K562 (cell line): ENCODE data around the gene UNC45A. TPM values are rescaled to one million over a fixed set of nuclear protein-coding genes. Genes with fewer than 3 reads are reported as not detected.

Source experiments
- CBX3 ChIP-seq, 2 experiments: IDR thresholded peaks; 1 replicate in 1 of 2; 2 replicates in 1 of 2; pipeline ENCODE4 v1.6.1; 2012; ENCODE audit warnings: inconsistent platforms in 2 of 2, low read length in 2 of 2, borderline replicate concordance in 1 of 2, control low read depth in 1 of 2
- CXXC5 ChIP-seq: fragments of 250-450 bp; sonication (Bioruptor Pico); IDR thresholded peaks from 2 replicates; pipeline ENCODE4 v1.8.0; 2022; ENCODE audit warnings: inconsistent platforms, mild to moderate bottlenecking, moderate library complexity
- ELF2 ChIP-seq: fragments of 250-450 bp; sonication (Bioruptor Pico); IDR thresholded peaks from 2 replicates; pipeline ENCODE4 v1.5.0; 2021; ENCODE audit warnings: mild to moderate bottlenecking
- FOXP1 ChIP-seq: sonication (generic); formaldehyde crosslinking; IDR thresholded peaks from 2 replicates; pipeline ENCODE4 v1.8.0; 2022; ENCODE audit warnings: mild to moderate bottlenecking, missing genetic modification reagents
- GABPA ChIP-seq: fragments of 200-800 bp; sonication (Bioruptor generic); conservative IDR thresholded peaks from 2 replicates; pipeline ENCODE4 v1.6.1; 2016; ENCODE audit warnings: low read depth, missing genetic modification characterization, missing compliant biosample characterization
- KLF13 ChIP-seq: fragments of 450-650 bp; IDR thresholded peaks from 2 replicates; pipeline ENCODE4 v1.6.1; 2016; ENCODE audit warnings: missing genetic modification characterization, low read depth, mild to moderate bottlenecking, missing compliant biosample characterization, moderate library complexity, borderline replicate concordance
- KLF6 ChIP-seq: fragments of 250-450 bp; sonication (Bioruptor Pico); IDR thresholded peaks from 2 replicates; pipeline ENCODE4 v1.4.0; 2020; ENCODE audit warnings: mild to moderate bottlenecking, moderate library complexity, borderline replicate concordance
- STAG1 ChIP-seq: sonication (generic); formaldehyde crosslinking; IDR thresholded peaks from 2 replicates; pipeline ENCODE4 v1.5.0; 2020; ENCODE audit warnings: missing genetic modification reagents, borderline replicate concordance
- YY1 ChIP-seq, 3 experiments: IDR thresholded peaks; 2 replicates each; pipeline ENCODE4 v1.6.1; 2011; ENCODE audit warnings: low read length in 2 of 3, mild to moderate bottlenecking in 2 of 3, moderate library complexity in 2 of 3, borderline replicate concordance in 1 of 3, control low read depth in 1 of 3, low read depth in 1 of 3; ENCODE audit not compliant: insufficient read depth in 3 of 3, insufficient replicate concordance in 2 of 3, control insufficient read depth in 1 of 3, insufficient read length in 1 of 3; ENCODE audit errors: extremely low read depth in 1 of 3
- ZNF263 ChIP-seq: sonication (generic); formaldehyde crosslinking; IDR thresholded peaks from 2 replicates; pipeline ENCODE4 v1.8.0; 2022; ENCODE audit warnings: mild to moderate bottlenecking, missing genetic modification reagents, borderline replicate concordance
- polyA plus RNA-seq, 8 experiments: library from polyadenylated mRNA; depleted of rRNA in 4 of 8; stranded (reverse) in 5 of 8; unstranded in 3 of 8; fragments of >200 nt; fragmentation: Nextera tagmentation in 2 of 8; fragmentation: Illumina TruSeq in 1 of 8; extraction: Ambion mirVana in 2 of 8; extraction: Trizol in 1 of 8; gene quantifications; 2 replicates each; pipeline versions ENCODE4 v1.2.1 to v1.2.3, GENCODE V29; 2011 to 2014; ENCODE audit warnings: inconsistent platforms in 1 of 8, missing spikeins in 1 of 8
- total RNA-seq, 7 experiments: library from RNA; depleted of rRNA in 6 of 7; stranded (reverse); fragments of >200 nt in 6 of 7; fragmentation: Illumina TruSeq in 2 of 7; extraction: Trizol in 2 of 7; gene quantifications; 2 replicates each; pipeline versions ENCODE4 v1.2.1 to v1.2.3, GENCODE V29; 2011 to 2021; ENCODE audit warnings: low replicate concordance in 1 of 7
- TF ChIP-seq, protein P1 (sequence below), 2 experiments: IDR thresholded peaks; 2 replicates each; pipeline ENCODE4 v1.6.1; 2012; ENCODE audit warnings: improper control_type of control experiment in 2 of 2, low read depth in 2 of 2, low read length in 2 of 2, borderline replicate concordance in 1 of 2
- TF ChIP-seq, protein P2 (sequence below), 2 experiments: fragments of 450-650 bp; IDR thresholded peaks; 2 replicates each; pipeline ENCODE4 v1.6.1; 2016
- TF ChIP-seq, protein P3 (sequence below): fragments of 450-650 bp; conservative IDR thresholded peaks from 2 replicates; pipeline ENCODE4 v1.6.1; 2016; ENCODE audit warnings: missing genetic modification characterization, low read depth, mild to moderate bottlenecking, missing compliant biosample characterization, moderate library complexity
- TF ChIP-seq, protein P4 (sequence below): fragments of 200-800 bp; sonication (Bioruptor generic); IDR thresholded peaks from 2 replicates; pipeline ENCODE4 v1.6.1; 2017; ENCODE audit warnings: missing genetic modification characterization, missing compliant biosample characterization

UNC45A gene
- total and polyA plus RNA-seq, 9 of the 15 experiments (the other 6 are each of a cell fraction or from before 2014, with no cell fraction given), result 22.4 to 79.3 (median 43.7) TPM

DNA sequence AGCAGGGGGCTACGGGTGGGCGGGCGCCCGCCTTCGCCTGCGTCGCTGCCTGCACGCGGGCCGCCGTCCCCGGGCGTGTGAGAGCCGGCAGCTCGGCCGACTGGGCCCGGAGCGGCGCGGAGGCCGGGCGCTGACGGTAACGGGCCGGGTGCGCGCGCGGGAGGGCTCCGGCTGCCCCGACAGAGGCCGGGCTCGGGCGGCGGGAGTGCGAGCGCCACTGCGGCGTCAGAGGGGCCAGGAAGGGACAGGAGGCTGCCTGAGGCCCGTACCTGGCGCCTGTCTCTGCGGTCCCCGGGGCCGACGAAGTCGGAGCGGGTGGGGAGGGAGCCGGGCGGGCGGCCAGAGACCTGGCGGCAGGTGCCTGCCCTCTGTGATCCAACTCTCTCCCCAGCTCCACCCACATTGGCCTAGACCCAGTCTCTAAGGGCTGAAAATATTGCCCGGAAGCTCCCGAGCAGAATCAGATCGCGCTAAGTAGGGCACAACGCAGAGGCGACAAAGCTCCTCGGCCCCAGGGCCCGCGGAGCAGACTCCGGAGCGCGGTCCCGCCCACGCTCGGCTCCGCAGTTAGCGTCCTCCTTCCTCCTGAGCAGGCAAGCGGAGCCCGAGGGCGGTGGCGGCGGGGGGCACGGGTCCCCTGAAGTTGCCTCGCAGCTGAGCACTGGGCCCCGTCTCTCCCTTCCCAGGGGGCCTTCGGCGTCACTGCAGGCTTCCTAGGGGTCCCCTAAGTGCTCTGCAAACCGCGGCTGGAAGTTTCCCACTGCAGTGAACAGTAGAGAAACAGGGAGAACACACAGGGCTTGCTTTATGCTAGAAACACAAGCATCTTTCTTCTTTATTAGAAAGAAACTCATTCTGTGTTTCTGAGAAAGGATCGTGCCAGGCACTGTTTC is 32.0 kb upstream of the UNC45A start, which contains the start of gene MAN2A2 (continued):
- TF ChIP-seq ZNF263 (CRISPR knock-in tag), result no peak
- TF ChIP-seq, protein P1, sequence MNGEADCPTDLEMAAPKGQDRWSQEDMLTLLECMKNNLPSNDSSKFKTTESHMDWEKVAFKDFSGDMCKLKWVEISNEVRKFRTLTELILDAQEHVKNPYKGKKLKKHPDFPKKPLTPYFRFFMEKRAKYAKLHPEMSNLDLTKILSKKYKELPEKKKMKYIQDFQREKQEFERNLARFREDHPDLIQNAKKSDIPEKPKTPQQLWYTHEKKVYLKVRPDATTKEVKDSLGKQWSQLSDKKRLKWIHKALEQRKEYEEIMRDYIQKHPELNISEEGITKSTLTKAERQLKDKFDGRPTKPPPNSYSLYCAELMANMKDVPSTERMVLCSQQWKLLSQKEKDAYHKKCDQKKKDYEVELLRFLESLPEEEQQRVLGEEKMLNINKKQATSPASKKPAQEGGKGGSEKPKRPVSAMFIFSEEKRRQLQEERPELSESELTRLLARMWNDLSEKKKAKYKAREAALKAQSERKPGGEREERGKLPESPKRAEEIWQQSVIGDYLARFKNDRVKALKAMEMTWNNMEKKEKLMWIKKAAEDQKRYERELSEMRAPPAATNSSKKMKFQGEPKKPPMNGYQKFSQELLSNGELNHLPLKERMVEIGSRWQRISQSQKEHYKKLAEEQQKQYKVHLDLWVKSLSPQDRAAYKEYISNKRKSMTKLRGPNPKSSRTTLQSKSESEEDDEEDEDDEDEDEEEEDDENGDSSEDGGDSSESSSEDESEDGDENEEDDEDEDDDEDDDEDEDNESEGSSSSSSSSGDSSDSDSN (IDR thresholded peaks at IDR 0.05; ENCODE audit: borderline replicate concordance in 1 of 2, low read depth in 2 of 2, low read length in 2 of 2), result peak; percentile 88 to 92; a peak in 3 of 4 replicates
- peak; percentile 49; the same call in 1 of the 2 replicates for TF ChIP-seq KLF13 (tag)
- TF ChIP-seq, protein P2, sequence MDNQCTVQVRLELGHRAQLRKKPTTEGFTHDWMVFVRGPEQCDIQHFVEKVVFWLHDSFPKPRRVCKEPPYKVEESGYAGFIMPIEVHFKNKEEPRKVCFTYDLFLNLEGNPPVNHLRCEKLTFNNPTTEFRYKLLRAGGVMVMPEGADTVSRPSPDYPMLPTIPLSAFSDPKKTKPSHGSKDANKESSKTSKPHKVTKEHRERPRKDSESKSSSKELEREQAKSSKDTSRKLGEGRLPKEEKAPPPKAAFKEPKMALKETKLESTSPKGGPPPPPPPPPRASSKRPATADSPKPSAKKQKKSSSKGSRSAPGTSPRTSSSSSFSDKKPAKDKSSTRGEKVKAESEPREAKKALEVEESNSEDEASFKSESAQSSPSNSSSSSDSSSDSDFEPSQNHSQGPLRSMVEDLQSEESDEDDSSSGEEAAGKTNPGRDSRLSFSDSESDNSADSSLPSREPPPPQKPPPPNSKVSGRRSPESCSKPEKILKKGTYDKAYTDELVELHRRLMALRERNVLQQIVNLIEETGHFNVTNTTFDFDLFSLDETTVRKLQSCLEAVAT (IDR thresholded peaks at IDR 0.05), result peak in 1 of 2 experiments; percentile 62; a peak in 3 of 4 replicates
- TF ChIP-seq CXXC5 (CRISPR knock-in tag), result peak; percentile 78
- TF ChIP-seq FOXP1 (CRISPR knock-in tag), result peak; percentile 58; the same call in 1 of the 2 replicates
- peak in 1 of 2 experiments; percentile 6; a peak in 1 of 3 replicates for TF ChIP-seq CBX3 (IDR thresholded peaks at IDR 0.05; ENCODE audit: borderline replicate concordance in 1 of 2, low read length in 2 of 2)
- TF ChIP-seq STAG1 (CRISPR knock-in tag), result no peak
- no peak for TF ChIP-seq ELF2
- TF ChIP-seq YY1 (IDR thresholded peaks at IDR 0.05; ENCODE audit: borderline replicate concordance in 1 of 3, control insufficient read depth in 1 of 3, extremely low read depth in 1 of 3, insufficient read depth in 3 of 3, insufficient read length in 1 of 3, insufficient replicate concordance in 2 of 3, low read depth in 1 of 3, low read length in 2 of 3), result peak in 2 of 3 experiments; percentile 22 to 49
- no peak for TF ChIP-seq KLF6 (CRISPR knock-in tag)
- TF ChIP-seq GABPA (tag), result peak; percentile 50; the same call in 1 of the 2 replicates
- TF ChIP-seq, protein P3, sequence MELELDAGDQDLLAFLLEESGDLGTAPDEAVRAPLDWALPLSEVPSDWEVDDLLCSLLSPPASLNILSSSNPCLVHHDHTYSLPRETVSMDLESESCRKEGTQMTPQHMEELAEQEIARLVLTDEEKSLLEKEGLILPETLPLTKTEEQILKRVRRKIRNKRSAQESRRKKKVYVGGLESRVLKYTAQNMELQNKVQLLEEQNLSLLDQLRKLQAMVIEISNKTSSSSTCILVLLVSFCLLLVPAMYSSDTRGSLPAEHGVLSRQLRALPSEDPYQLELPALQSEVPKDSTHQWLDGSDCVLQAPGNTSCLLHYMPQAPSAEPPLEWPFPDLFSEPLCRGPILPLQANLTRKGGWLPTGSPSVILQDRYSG (tag), result no peak
- TF ChIP-seq, protein P4, sequence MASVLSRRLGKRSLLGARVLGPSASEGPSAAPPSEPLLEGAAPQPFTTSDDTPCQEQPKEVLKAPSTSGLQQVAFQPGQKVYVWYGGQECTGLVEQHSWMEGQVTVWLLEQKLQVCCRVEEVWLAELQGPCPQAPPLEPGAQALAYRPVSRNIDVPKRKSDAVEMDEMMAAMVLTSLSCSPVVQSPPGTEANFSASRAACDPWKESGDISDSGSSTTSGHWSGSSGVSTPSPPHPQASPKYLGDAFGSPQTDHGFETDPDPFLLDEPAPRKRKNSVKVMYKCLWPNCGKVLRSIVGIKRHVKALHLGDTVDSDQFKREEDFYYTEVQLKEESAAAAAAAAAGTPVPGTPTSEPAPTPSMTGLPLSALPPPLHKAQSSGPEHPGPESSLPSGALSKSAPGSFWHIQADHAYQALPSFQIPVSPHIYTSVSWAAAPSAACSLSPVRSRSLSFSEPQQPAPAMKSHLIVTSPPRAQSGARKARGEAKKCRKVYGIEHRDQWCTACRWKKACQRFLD, result 0 out of 2 replicates have a peak, but pooled peaks have one; percentile 1
